Left ventricle myocardium inferior (tissue), 1 donor: ENCODE results near the gene RNASE4. TPM values are rescaled to one million over a fixed set of nuclear protein-coding genes. Genes with fewer than 3 reads are reported as not detected.
A peak's percentile ranks its signal among the peaks of the same experiment; 100 is the strongest.
"Not testable (repeated sequence)": the region's sequence is repeated elsewhere in the genome, so short reads cannot be mapped to it uniquely, and the experiment has no call there.

Experiments
- DNase-seq: peaks from one replicate; pipeline ENCODE4 v3.0.0-alpha.2; 2020
- H3K27ac ChIP-seq: fragments of 200-600 bp; replicated peaks from 2 replicates; pipeline ENCODE4 v1.8.0; 2021
- H3K27me3 ChIP-seq: fragments of 200-600 bp; 2 replicates; pipeline ENCODE4 v1.8.0; 2021; ENCODE audit warnings: low read depth
- H3K36me3 ChIP-seq: fragments of 200-600 bp; 2 replicates; pipeline ENCODE4 v1.8.0; 2021
- H3K4me1 ChIP-seq: fragments of 200-600 bp; 2 replicates; pipeline ENCODE4 v1.8.0; 2021
- H3K4me3 ChIP-seq: fragments of 200-600 bp; 2 replicates; pipeline ENCODE4 v1.8.0; 2021; ENCODE audit warnings: mild to moderate bottlenecking, moderate library complexity
- H3K9me3 ChIP-seq: fragments of 200-600 bp; replicated peaks from 2 replicates; pipeline ENCODE4 v1.8.0; 2021
- intact Hi-C: fragments of 100-400 bp; cut with micrococcal nuclease; formaldehyde crosslinking; loops from one replicate; pipeline ENCODE4 v1.11.0; 2022
- long read RNA-seq: library from polyadenylated mRNA; unstranded; transcript quantifications from one replicate; pipeline ENCODE4 v2.0.0, GENCODE V29; 2021
- total RNA-seq: library from RNA; stranded (reverse); fragmentation: NEBNext Ultra II Directional; extraction: Animal tissue kit (Norgen Biotek cat#: 25700); gene quantifications from one replicate; pipeline ENCODE4 v1.2.1, GENCODE V29; 2021
- TF ChIP-seq, protein P1 (sequence below): fragments of 200-600 bp; IDR thresholded peaks from 2 replicates; pipeline ENCODE4 v1.8.0; 2021; ENCODE audit warnings: antibody characterized with exemption, mild to moderate bottlenecking, borderline replicate concordance
- donor health status: DM: no; HTN: yes; CAD: no; lungs with severe emphysema.

Gene RNASE4
- 9.0 TPM for total RNA-seq
- long read RNA-seq, transcript RNASE4-203 (2 exons, 2,520 nt), result major isoform, 7 of 8 reads
- long read RNA-seq, partial matches to known transcripts, result 0 of 8 reads
- long read RNA-seq, other reads (novel, unspliced or antisense), result 1 of 8 reads

- Histone ChIP-seq H3K27ac (peak within 1 kb of the TSS; percentile 100), H3K4me1 (peaks cover 70% of the 10 kb centered on the region), H3K9me3 (no peaks in the 10 kb centered on the region), H3K4me3 (peak within 1 kb of the TSS; percentile 87), H3K36me3 (no peaks in the 10 kb centered on the region), H3K27me3 (no peaks in the 10 kb centered on the region)
- intact Hi-C loops, result loop anchor here (5.0 kb wide), 2 partner anchors 72 to 352 kb away; partner anchors contain the start of gene CCNB1IP1
- TF ChIP-seq, protein P1, sequence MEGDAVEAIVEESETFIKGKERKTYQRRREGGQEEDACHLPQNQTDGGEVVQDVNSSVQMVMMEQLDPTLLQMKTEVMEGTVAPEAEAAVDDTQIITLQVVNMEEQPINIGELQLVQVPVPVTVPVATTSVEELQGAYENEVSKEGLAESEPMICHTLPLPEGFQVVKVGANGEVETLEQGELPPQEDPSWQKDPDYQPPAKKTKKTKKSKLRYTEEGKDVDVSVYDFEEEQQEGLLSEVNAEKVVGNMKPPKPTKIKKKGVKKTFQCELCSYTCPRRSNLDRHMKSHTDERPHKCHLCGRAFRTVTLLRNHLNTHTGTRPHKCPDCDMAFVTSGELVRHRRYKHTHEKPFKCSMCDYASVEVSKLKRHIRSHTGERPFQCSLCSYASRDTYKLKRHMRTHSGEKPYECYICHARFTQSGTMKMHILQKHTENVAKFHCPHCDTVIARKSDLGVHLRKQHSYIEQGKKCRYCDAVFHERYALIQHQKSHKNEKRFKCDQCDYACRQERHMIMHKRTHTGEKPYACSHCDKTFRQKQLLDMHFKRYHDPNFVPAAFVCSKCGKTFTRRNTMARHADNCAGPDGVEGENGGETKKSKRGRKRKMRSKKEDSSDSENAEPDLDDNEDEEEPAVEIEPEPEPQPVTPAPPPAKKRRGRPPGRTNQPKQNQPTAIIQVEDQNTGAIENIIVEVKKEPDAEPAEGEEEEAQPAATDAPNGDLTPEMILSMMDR, result no peak
- peak; percentile 85 for DNase-seq
Observed at GRCh38 chr14:20683891-20684661, at the start of gene RNASE4. RNASE4 (plus strand) TSS chr14:20684560; CDS start chr14:20699372, 14,812 bp downstream.

DNA sequence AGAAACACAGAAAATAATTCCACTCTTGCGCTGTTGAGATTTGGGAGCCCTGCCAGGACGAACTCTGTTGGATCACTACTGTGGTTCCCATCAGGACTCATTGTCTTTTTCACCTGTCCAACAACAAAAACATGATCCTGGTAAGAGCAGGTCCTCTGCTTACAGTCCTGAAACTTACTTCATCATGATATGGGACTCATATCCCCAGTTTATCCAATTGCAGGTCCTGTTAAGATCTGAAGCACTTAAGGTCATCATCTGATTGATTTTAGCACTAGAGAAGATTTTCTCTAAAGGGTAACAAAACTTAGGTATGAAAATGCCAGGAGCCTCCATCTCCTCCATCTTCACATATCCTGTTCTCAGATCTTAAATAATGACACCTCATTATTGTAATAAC, 42.8 kb upstream of the RNASE4 start, which contains the start of gene OR6S1:
TSS of gene OR6S1 (minus strand) at position 101 of the 400 bp plus-strand sequence. CDS start at position 101, 0 bp downstream.
- H3K27ac ChIP-seq, result no peak within 1 kb of the TSS
- no peak for DNase-seq
- no peak within 1 kb of the TSS for H3K4me3 ChIP-seq
- peaks cover 99% of the 10 kb centered on the region for H3K27me3 ChIP-seq
- no peaks in the 10 kb centered on the region for H3K4me1 ChIP-seq
- TF ChIP-seq, protein P1, result no peak
- H3K9me3 ChIP-seq, result no peaks in the 10 kb centered on the region
- no peaks in the 10 kb centered on the region for H3K36me3 ChIP-seq
- intact Hi-C loops, result no loop called here

- H3K27ac ChIP-seq, result no peak overlapping the region
- no peaks in the 10 kb centered on the region for H3K36me3 ChIP-seq
- TF ChIP-seq, protein P1, result no peak
- no peaks in the 10 kb centered on the region for H3K9me3 ChIP-seq
- H3K27me3 ChIP-seq, result peaks cover 99% of the 10 kb centered on the region
- H3K4me3 ChIP-seq, result no peak overlapping the region
- H3K4me1 ChIP-seq, result no peaks in the 10 kb centered on the region
- DNase-seq, result no peak
- intact Hi-C loops, result no loop called here
Observed at GRCh38 chr14:20642182-20642581, 42.2 kb upstream of the RNASE4 start.

DNA sequence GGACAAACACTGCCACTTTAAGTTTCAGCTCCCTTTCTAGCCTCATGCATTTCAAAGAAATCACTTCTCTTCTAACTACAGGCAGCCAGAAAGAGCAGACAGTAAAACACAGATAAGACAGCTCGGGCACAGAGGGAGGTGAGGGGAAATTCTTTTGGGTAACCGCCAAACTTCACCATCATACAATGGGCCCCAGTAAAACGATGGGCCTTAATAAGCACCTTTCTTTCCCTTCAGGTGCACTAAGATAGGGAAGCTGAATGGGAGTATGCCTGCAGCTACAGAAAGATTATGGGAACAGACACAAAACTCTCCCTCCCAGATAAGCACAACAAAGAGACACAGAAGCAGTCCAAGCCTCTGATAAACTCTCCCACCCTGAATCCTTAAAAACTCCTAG, 41.6 kb upstream of the RNASE4 start:
- intact Hi-C loops, H3K4me3 ChIP-seq, H3K4me1 ChIP-seq, H3K36me3 ChIP-seq, DNase-seq, H3K27ac ChIP-seq, H3K9me3 ChIP-seq: not testable (repeated sequence)
- H3K27me3 ChIP-seq, result peaks cover 97% of the 10 kb centered on the region

DNA sequence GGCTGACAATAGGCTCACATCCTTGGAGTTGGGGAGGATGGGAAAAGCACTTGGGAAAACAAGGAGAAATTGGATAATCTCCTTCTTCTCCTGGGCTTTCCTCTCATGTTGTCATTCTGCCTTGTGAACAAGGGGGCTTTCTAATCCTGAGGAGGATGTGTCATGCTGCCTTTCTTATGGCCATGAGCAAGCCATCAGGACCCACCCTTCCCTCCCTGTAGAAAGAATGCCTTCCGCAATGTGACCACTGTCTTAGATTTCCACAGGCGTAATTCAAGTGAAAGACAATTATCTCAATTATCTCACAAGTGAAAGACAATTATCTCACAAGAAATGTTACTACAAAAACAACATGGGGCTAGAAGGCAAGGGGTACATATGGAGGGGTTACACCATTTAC, 39.8 kb upstream of the RNASE4 start:
- TF ChIP-seq, protein P1, result no peak
- Histone ChIP-seq H3K9me3 (no peaks in the 10 kb centered on the region), H3K36me3 (no peaks in the 10 kb centered on the region), H3K4me1 (no peaks in the 10 kb centered on the region), H3K4me3 (no peak overlapping the region), H3K27ac (no peak overlapping the region), H3K27me3 (peaks cover 90% of the 10 kb centered on the region)
- intact Hi-C loops, result no loop called here
- no peak for DNase-seq

DNA sequence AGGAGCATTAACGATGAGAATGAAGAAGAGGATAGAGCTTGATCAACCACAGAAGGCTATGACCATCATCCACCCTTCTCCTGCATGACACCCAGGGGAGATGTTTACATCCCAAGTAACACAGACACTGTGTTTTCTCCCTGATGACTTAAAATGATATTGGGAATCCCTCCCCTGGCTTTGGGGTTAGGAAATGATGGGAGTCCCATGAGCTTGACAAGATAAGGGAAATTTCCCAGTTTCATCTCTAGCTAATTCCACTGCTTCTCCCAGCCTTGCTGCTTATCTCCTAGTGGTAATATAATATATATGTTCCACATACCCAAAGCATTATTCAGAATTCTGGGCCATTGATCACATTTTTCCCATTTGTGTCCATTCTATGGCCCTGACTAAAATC, 38.9 kb upstream of the RNASE4 start:
- no peak overlapping the region for H3K27ac ChIP-seq
- H3K27me3 ChIP-seq, result peaks cover 91% of the 10 kb centered on the region
- TF ChIP-seq, protein P1, result no peak
- no peak for DNase-seq
- H3K36me3 ChIP-seq, result no peaks in the 10 kb centered on the region
- no peaks in the 10 kb centered on the region for H3K9me3 ChIP-seq
- no peak overlapping the region for H3K4me3 ChIP-seq
- intact Hi-C loops, result no loop called here
- no peaks in the 10 kb centered on the region for H3K4me1 ChIP-seq
